Aorta (tissue), 5 donors: ENCODE data around the gene ARPC2. TPM values are rescaled to one million over a fixed set of nuclear protein-coding genes. Genes with fewer than 3 reads are reported as not detected.

Experiments
- ATAC-seq: fragments of 200-7000 bp; cut with Tn5 transposase; one replicate; pipeline ENCODE4 v1.9.1; 2022; ENCODE audit warnings: moderate library complexity; ENCODE audit not compliant: low FRiP score
- DNase-seq, 2 donors: peaks; one replicate each; pipeline ENCODE4 v3.0.0-alpha.2; 2020
- H3K27ac ChIP-seq, 2 donors: one replicate each; pipeline ENCODE4 v1.5.1; 2013; ENCODE audit warnings: low read length in 2 of 2, mild to moderate bottlenecking in 2 of 2, moderate library complexity in 2 of 2, control low read depth in 1 of 2, inconsistent platforms in 1 of 2, low read depth in 1 of 2
- H3K27me3 ChIP-seq, 2 donors: one replicate each; pipeline ENCODE4 v1.6.1; 2013; ENCODE audit warnings: control low read depth in 1 of 2, low read length in 1 of 2, mild to moderate bottlenecking in 1 of 2, moderate library complexity in 1 of 2; ENCODE audit not compliant: insufficient read depth in 2 of 2, control insufficient read depth in 1 of 2
- H3K36me3 ChIP-seq, 2 donors: one replicate each; pipeline ENCODE4 v1.6.1; 2013; ENCODE audit warnings: control low read depth in 1 of 2, low read length in 1 of 2, mild to moderate bottlenecking in 1 of 2; ENCODE audit not compliant: insufficient read depth in 2 of 2, control insufficient read depth in 1 of 2
- H3K4me1 ChIP-seq, 2 donors: one replicate each; pipeline ENCODE4 v1.6.1; 2013; ENCODE audit warnings: low read length in 2 of 2, control low read depth in 1 of 2, mild to moderate bottlenecking in 1 of 2, moderate library complexity in 1 of 2; ENCODE audit not compliant: insufficient read depth in 2 of 2, control insufficient read depth in 1 of 2
- H3K4me3 ChIP-seq, 2 donors: one replicate each; pipeline ENCODE4 v1.5.1; 2013; ENCODE audit warnings: low read length in 2 of 2, control low read depth in 1 of 2, mild to moderate bottlenecking in 1 of 2
- H3K9me3 ChIP-seq: one replicate; pipeline ENCODE4 v1.6.1; 2013; ENCODE audit warnings: mild to moderate bottlenecking, low read length; ENCODE audit not compliant: control insufficient read depth
- WGBS, 2 donors: extraction: QIAGEN DNeasy Blood & Tissue Kit; methylation state at CpG; one replicate each; pipeline ENCODE4 v1.1.7; 2013; 5-methylcytosine and 5-hydroxymethylcytosine counted together
- intact Hi-C, 2 donors: fragments of 100-400 bp; cut with DNase I; formaldehyde crosslinking; loops; one replicate each; pipeline versions ENCODE4 v1.14.2 to v1.15.0; 2022
- polyA plus RNA-seq, 2 donors: library from polyadenylated mRNA; stranded (reverse); fragments of 200-250 nt; gene quantifications; one replicate each; pipeline ENCODE4 v1.2.3, GENCODE V29; 2013
- total RNA-seq, 2 donors: library from RNA; stranded (reverse); fragmentation: NEBNext Ultra II Directional; extraction: Animal tissue kit (Norgen Biotek cat#: 25700); gene quantifications; one replicate each; pipeline ENCODE4 v1.2.1, GENCODE V29; 2021
- donor health status: healthy with polysubstance abuse.
- donor health status: Bipolar disorder and iron deficiency.
- donor health status: DM: no; HTN: no; CAD: no.
- donor health status: DM: no; HTN: no; CAD: no.
- donor health status: DM: yes; HTN: yes; CAD: no.

ARPC2 gene
- total and polyA plus RNA-seq, 4 donors = 297 to 467 (median 359) TPM

DNA sequence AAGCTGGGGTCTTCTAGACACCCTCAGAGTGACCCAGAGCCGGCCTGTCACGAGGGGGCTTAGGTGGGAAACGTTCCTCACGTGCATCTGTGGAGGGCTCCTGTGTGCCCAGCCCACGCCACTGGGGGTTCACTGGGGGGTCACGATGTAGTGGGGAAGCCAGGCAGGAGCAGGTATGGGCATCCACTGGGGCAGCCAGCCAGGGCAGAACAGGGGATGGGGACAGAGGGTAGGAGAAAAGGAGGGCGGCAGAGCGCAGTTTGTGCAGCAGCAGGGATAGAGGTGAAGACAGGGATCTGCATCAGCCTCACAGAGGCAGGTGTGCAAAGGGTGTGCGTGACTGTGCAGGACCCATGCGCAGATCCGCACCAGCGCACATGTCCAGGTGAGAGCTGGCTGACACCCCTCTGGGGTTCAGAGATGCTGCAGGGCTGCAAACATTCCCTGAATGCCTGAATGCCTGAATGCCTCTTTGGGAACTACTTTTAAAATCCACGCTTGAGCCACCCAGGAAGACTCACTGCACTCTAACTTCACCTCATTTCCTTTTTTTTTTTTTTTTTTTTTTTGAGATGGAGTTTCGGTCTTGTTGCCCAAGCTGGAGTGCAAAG lies 63.4 kb downstream of the ARPC2 start:
- intact Hi-C loops = no loop called here

GRCh38 chr2:218281449-218281848 lies 64.5 kb downstream of the ARPC2 start:
- peaks cover 0 to 3% of the 10 kb centered on the region in 2 donors for H3K4me1 ChIP-seq
- no peaks in the 10 kb centered on the region for H3K9me3 ChIP-seq
- intact Hi-C loops = no loop called here
- H3K36me3 ChIP-seq = peaks cover 3 to 21% of the 10 kb centered on the region in 2 donors
- no peaks in the 10 kb centered on the region for H3K27me3 ChIP-seq
- H3K4me3 ChIP-seq = no peak overlapping the region
- WGBS, 2 donors = 6 to 11% methylated on average over 3 of the region's 3 CpGs
- ATAC-seq = no peak
- H3K27ac ChIP-seq = peak overlapping the region; percentile 71 to 86
- peak in 1 of 2 donors; percentile 56 for DNase-seq

More for the DNA sequence above, 63.4 kb downstream of the ARPC2 start:
- Histone ChIP-seq H3K9me3 (no peaks in the 10 kb centered on the region), H3K4me3 (no peak overlapping the region), H3K36me3 (peaks cover 3 to 26% of the 10 kb centered on the region in 2 donors), H3K27me3 (no peaks in the 10 kb centered on the region), H3K27ac (no peak overlapping the region), H3K4me1 (peaks cover 0 to 3% of the 10 kb centered on the region in 2 donors)
- WGBS, 2 donors = 79 to 88% methylated on average over 14 of the region's 14 CpGs
- ATAC-seq (no peak), DNase-seq (no peak)

- DNase-seq (peak; percentile 83 to 87), ATAC-seq (no peak)
- no peaks in the 10 kb centered on the region for H3K9me3 ChIP-seq
- peaks cover 0 to 3% of the 10 kb centered on the region in 2 donors for H3K4me1 ChIP-seq
- intact Hi-C loops = no loop called here
- H3K27me3 ChIP-seq = no peaks in the 10 kb centered on the region
- H3K27ac ChIP-seq = peak overlapping the region; percentile 71 to 86
- H3K36me3 ChIP-seq = peaks cover 0 to 21% of the 10 kb centered on the region in 2 donors
- 6% methylated on average over 16 to 17 of the region's 17 CpGs for WGBS, 2 donors
- H3K4me3 ChIP-seq = no peak overlapping the region
Measured at GRCh38 chr2:218282173-218282991, 65.4 kb downstream of the ARPC2 start.

GRCh38 chr2:218284106-218284811 lies 67.3 kb downstream of the ARPC2 start:
- 25 to 32% methylated on average over 16 of the region's 16 CpGs for WGBS, 2 donors
- peaks cover 0 to 8% of the 10 kb centered on the region in 2 donors for H3K36me3 ChIP-seq
- ATAC-seq (peak; percentile 30), DNase-seq (peak; percentile 79 to 87)
- H3K4me3 ChIP-seq = peak overlapping the region in 1 of 2 donors; percentile 1
- peaks cover 0 to 3% of the 10 kb centered on the region in 2 donors for H3K4me1 ChIP-seq
- intact Hi-C loops = no loop called here
- H3K9me3 ChIP-seq = no peaks in the 10 kb centered on the region
- no peaks in the 10 kb centered on the region for H3K27me3 ChIP-seq
- peak overlapping the region in 1 of 2 donors; percentile 70 for H3K27ac ChIP-seq

DNA sequence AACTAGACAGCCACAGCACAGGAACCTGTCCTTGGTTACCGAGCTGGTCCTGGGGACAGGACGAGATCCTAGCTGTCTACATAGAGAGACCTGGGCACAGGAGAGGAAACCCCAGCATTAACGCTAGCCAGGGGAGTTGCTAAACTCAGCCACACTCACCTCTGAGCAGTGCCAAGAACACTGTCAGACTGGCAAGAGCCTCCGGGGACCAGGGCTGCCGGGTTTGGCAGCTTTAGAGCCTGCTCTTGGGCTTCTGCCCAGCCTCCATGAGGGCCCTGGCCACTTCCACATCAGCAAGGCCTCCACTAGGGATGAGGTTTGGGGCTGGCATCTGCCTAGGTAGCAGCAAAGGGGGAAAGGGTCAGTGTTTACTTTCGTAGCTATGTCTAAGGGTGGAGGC lies 68.6 kb downstream of the ARPC2 start:
- intact Hi-C loops = no loop called here
- peaks cover 0 to 1% of the 10 kb centered on the region in 2 donors for H3K36me3 ChIP-seq
- H3K27me3 ChIP-seq = no peaks in the 10 kb centered on the region
- 2 to 3% methylated on average over 6 of the region's 6 CpGs for WGBS, 2 donors
- DNase-seq (peak; percentile 86 to 92), ATAC-seq (peak; percentile 51)
- H3K27ac ChIP-seq = peak overlapping the region; percentile 85 to 91
- H3K4me3 ChIP-seq = no peak overlapping the region
- H3K4me1 ChIP-seq = peaks cover 0 to 3% of the 10 kb centered on the region in 2 donors
- no peaks in the 10 kb centered on the region for H3K9me3 ChIP-seq

DNA sequence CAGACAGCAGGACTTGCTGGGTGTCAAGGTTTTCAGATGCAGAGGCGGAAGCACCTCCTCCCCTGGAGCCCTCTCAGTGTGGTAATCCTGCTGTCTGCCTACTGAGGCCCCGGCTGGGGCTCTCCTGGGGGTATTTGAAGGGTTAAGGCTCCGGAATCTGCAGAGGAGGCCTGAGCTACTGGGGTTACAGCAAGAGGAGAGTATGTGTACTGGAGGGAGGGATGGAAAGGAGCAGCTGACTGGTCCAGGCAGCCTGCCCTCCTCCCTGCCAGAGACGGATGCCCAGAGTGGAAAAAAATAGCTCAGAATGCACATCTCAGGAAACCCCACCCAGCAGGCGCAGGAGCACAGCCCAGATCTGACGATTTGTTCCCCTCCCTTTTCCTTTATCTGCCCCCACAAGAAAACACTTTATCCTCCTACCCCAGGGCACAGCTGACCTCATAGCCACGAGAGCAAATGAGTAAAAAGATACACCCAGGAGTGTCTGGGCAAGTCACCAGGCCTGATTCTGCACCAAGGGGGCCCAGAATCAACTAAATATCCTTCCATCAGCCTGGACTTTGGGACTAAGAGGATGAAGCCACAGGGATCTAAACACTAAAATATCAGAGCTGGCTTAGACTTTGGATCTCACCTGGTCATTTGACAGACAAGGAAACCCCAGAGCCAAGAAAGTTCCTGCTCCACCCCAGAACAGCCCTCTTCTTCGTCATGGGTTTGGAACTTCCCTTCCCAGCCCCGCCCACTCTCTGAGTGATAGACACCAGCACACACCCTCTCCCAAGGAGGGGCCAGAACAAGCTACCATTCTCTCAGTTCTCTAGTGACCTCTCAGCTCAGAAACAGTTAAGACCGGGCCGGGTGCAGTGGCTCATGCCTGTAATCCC lies 69.8 kb downstream of the ARPC2 start:
- Histone ChIP-seq H3K4me1 (peaks cover 0 to 3% of the 10 kb centered on the region in 2 donors), H3K27me3 (no peaks in the 10 kb centered on the region), H3K27ac (peak overlapping the region; percentile 87 to 95), H3K4me3 (peak overlapping the region; percentile 23 to 72), H3K9me3 (no peaks in the 10 kb centered on the region), H3K36me3 (no peaks in the 10 kb centered on the region)
- WGBS, 2 donors = 1 to 2% methylated on average over 11 of the region's 11 CpGs
- intact Hi-C loops = no loop called here
- ATAC-seq (peak; percentile 90), DNase-seq (peak; percentile 94 to 95)

DNA sequence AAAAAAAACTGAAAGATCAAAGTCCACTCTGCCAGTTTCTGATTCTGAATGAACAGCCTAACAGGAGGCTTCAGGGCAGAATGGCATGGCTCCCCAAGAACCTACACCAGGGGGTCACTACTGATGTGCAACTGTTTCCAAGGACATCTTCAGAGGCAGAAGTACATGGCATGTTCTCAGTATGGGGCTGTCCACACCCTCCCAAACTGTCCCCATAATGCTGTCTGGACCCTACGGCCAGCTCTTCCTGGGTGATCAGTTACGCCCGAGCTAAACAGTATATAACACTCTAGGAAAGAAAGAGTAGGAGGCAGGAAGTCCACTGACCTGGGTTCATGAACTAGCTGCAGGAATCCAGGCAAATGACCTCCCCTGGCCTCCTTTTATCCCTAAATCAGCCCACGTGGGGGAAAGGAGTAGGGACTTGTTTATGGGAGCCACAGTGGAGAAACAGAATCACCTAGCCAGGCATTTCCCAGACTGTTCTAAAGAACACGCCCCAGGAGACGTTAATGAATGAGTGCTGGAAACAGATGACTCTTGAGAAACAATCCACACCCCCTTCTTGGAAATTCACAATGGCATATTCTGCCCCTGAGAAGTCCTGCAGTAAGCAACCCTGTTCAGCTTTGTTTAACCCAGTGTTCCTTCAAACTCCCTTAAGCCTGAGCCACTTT lies 72.8 kb downstream of the ARPC2 start:
- 8 to 14% methylated on average over 6 of the region's 6 CpGs for WGBS, 2 donors
- H3K27ac ChIP-seq = peak overlapping the region; percentile 32 to 92
- no peak for ATAC-seq
- intact Hi-C loops = loop anchor here in 1 of 2 donors (2.0 kb wide), 1 partner anchor 17 kb away; no protein-coding TSS in a partner anchor
- no peaks in the 10 kb centered on the region for H3K36me3 ChIP-seq
- peaks cover 0 to 3% of the 10 kb centered on the region in 2 donors for H3K4me1 ChIP-seq
- DNase-seq = no peak
- H3K4me3 ChIP-seq = peak overlapping the region; percentile 31 to 59
- no peaks in the 10 kb centered on the region for H3K27me3 ChIP-seq
- no peaks in the 10 kb centered on the region for H3K9me3 ChIP-seq
